Mesendoderm (in vitro differentiated cells): ENCODE measurements around the gene LPA.
"Not testable (repeated sequence)": the region's sequence is repeated elsewhere in the genome, so short reads cannot be mapped to it uniquely, and the experiment has no call there.

Source experiments
- DNase-seq: peaks from one replicate; pipeline ENCODE4 v3.0.0; 2013
- H2AK5ac ChIP-seq: 2 replicates; pipeline ENCODE4 v1.6.1; 2013; ENCODE audit warnings: low read length, inconsistent platforms
- H2BK120ac ChIP-seq: 2 replicates; pipeline ENCODE4 v1.6.1; 2013; ENCODE audit warnings: low read depth, mild to moderate bottlenecking, low read length, moderate library complexity, mixed read lengths
- H2BK15ac ChIP-seq: replicated peaks from 2 replicates; pipeline ENCODE4 v1.6.1; 2013; ENCODE audit warnings: low read depth, mild to moderate bottlenecking, moderate library complexity
- H2BK5ac ChIP-seq: 2 replicates; pipeline ENCODE4 v1.6.1; 2013; ENCODE audit warnings: low read length, inconsistent platforms
- H3K18ac ChIP-seq: 2 replicates; pipeline ENCODE4 v1.6.1; 2013; ENCODE audit warnings: mild to moderate bottlenecking, low read length, mixed read lengths
- H3K23ac ChIP-seq: one replicate; pipeline ENCODE4 v1.6.1; 2013; ENCODE audit warnings: low read length
- H3K27ac ChIP-seq: 2 replicates; pipeline ENCODE4 v1.5.1; 2013; ENCODE audit warnings: low read depth, mild to moderate bottlenecking, inconsistent platforms, low read length, moderate library complexity
- H3K27me3 ChIP-seq: 2 replicates; pipeline ENCODE4 v1.6.1; 2013; ENCODE audit warnings: low read length, control low read depth, mild to moderate bottlenecking, inconsistent platforms; ENCODE audit not compliant: insufficient read depth, poor library complexity
- H3K36me3 ChIP-seq: 2 replicates; pipeline ENCODE4 v1.6.1; 2013; ENCODE audit warnings: low read length, inconsistent platforms; ENCODE audit not compliant: control insufficient read depth, insufficient read depth
- H3K4ac ChIP-seq: one replicate; pipeline ENCODE4 v1.6.1; 2013; ENCODE audit warnings: low read depth, mild to moderate bottlenecking, low read length, moderate library complexity
- H3K4me1 ChIP-seq: 2 replicates; pipeline ENCODE4 v1.6.1; 2013; ENCODE audit warnings: low read depth, low read length, inconsistent platforms; ENCODE audit not compliant: control insufficient read depth
- H3K4me2 ChIP-seq: 2 replicates; pipeline ENCODE4 v1.6.1; 2013; ENCODE audit warnings: low read length
- H3K4me3 ChIP-seq: 2 replicates; pipeline ENCODE4 v1.5.1; 2013; ENCODE audit warnings: mild to moderate bottlenecking, low read length
- H3K56ac ChIP-seq: one replicate; pipeline ENCODE4 v1.6.1; 2013; ENCODE audit warnings: low read length
- H3K79me1 ChIP-seq: 2 replicates; pipeline ENCODE4 v1.6.1; 2013; ENCODE audit warnings: low read length, inconsistent platforms
- H3K79me2 ChIP-seq: 2 replicates; pipeline ENCODE4 v1.6.1; 2013; ENCODE audit warnings: mild to moderate bottlenecking, low read length; ENCODE audit not compliant: control insufficient read depth, insufficient read depth
- H3K9ac ChIP-seq: 2 replicates; pipeline ENCODE4 v1.6.1; 2013; ENCODE audit warnings: low read length, inconsistent platforms
- H4K5ac ChIP-seq: one replicate; pipeline ENCODE4 v1.6.1; 2013; ENCODE audit warnings: low read length
- H4K8ac ChIP-seq: one replicate; pipeline ENCODE4 v1.6.1; 2013; ENCODE audit warnings: low read depth, mild to moderate bottlenecking, control low read depth, low read length, moderate library complexity
- WGBS: extraction: QIAGEN DNeasy Blood & Tissue Kit; methylation state at CpG from one replicate; pipeline ENCODE4 v1.1.7; 2013; ENCODE audit warnings: low lambda C conversion rate, missing lambda C conversion rate; ENCODE audit not compliant: insufficient coverage; ENCODE audit errors: extremely low coverage; 5-methylcytosine and 5-hydroxymethylcytosine counted together

LPA gene

DNA sequence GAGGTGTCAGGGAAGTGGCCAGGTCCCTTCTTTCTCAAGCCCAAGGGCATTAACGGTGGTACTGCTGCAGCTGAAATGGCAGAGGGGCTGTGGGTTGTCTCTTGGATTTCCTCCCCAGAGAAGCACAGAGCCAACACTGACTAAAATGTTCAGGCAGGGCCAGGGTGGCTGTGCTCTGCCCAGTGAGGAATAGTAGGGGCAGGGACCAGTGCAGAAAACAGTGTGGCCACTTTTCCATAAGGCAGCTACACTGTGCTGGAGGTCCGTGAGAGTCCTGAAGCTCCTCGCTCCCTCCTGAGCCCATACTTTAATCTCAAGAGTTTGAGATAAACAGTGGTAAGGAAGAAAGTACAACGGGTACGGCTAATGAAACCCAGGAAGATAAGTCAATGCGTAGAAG, 4.5 kb downstream of the LPA start:
- no peak overlapping the region for H3K23ac ChIP-seq
- no peak overlapping the region for H2AK5ac ChIP-seq
- no CpG with 5 or more reads among the region's 6 CpGs for WGBS
- no peak overlapping the region for H2BK120ac ChIP-seq
- no peaks in the 10 kb centered on the region for H3K4me1 ChIP-seq
- no peaks in the 10 kb centered on the region for H3K79me1 ChIP-seq
- no peak overlapping the region for H3K4me2 ChIP-seq
- H4K8ac ChIP-seq: no peak overlapping the region
- DNase-seq: no peak
- no peak overlapping the region for H3K56ac ChIP-seq
- H3K4ac ChIP-seq: no peak overlapping the region
- H3K18ac ChIP-seq: no peak overlapping the region
- no peak overlapping the region for H4K5ac ChIP-seq
- H3K9ac ChIP-seq: no peak overlapping the region
- H3K27me3 ChIP-seq: no peaks in the 10 kb centered on the region
- no peak overlapping the region for H3K4me3 ChIP-seq
- H3K36me3 ChIP-seq: no peaks in the 10 kb centered on the region
- no peak overlapping the region for H2BK5ac ChIP-seq
- H2BK15ac ChIP-seq: no peak overlapping the region
- H3K79me2 ChIP-seq: no peaks in the 10 kb centered on the region
- no peak overlapping the region for H3K27ac ChIP-seq

GRCh38 chr6:160634706-160635105, 29.4 kb downstream of the LPA start:
- Histone ChIP-seq H3K56ac (no peak overlapping the region), H4K8ac (no peak overlapping the region), H3K4me2 (no peak overlapping the region), H2BK120ac (no peak overlapping the region), H3K36me3 (no peaks in the 10 kb centered on the region), H2BK15ac (no peak overlapping the region), H3K4ac (no peak overlapping the region), H2BK5ac (no peak overlapping the region), H3K27me3 (no peaks in the 10 kb centered on the region), H3K27ac (no peak overlapping the region), H3K23ac (no peak overlapping the region), H3K4me3 (no peak overlapping the region), H2AK5ac (no peak overlapping the region), H3K18ac (no peak overlapping the region), H3K9ac (no peak overlapping the region), H4K5ac (no peak overlapping the region), H3K79me2 (no peaks in the 10 kb centered on the region), H3K4me1 (no peaks in the 10 kb centered on the region), H3K79me1 (no peaks in the 10 kb centered on the region)
- WGBS: no CpG with 5 or more reads among the region's 10 CpGs
- DNase-seq: no peak

DNA sequence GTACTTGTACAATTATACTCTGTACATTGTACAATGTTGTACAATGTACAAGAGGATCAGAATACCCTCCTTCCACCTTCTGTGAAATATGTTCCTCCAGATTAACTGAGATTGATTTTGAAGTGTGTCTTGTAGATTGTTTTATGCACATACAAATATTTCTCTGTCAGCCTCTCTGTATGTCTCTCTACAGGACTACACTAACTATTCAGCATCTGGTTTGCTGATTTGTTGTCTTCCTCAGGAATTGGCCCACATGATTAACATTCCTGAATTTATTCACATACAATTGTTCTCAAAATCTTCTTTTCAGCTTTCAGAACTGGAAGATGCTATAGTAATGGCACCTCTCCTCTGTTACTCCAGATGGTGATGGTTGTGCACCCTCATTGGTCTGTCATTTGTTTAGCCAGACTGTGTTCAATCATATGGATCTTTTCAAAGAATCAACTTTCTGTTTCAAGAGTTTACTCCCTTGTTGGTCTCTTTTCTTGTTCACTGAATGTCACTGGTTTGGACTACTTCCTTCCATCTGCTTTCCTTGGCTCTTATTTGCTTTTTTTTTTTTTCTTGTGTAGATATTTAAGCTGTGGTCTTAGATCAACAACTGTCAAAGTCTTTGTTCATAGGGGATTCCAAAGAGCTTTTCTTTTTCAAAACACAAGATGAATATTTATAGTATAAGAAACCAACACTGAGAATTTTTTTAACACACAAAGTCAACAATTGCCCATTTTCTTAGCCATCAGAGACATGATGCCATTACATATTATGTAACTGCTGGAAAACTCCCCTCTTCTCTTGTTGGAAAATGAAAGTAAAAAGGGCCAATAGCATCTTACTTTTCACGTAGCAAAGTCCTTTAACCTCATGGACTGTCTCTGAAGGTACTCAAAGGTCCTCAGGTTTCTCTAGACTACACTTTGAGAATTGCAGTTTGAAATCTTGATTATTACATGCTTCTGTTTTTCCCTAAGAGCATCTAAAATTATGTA, 67.9 kb downstream of the LPA start:
- no CpG with 5 or more reads among the region's 1 CpG for WGBS

DNA sequence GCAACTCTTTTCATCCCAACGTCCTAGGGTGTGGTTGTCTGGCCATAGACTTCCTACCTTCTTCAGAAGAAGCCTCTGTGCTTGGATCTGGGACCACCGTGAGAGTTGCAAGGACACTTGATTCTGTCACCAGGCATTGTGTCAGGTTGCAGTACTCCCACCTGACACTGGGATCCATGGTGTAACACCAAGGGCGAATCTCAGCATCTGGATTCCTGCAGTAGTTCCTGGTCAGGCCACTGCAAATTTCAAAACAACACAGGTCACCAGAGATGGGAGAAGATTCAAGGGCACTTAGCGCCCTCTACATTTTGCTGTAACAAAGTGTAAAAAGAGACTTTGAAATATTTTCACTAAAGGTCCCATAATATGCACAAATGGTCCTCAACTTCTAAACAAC, 68.8 kb downstream of the LPA start:
- not testable (repeated sequence) for H2BK120ac ChIP-seq, H3K79me2 ChIP-seq, H3K36me3 ChIP-seq, H3K18ac ChIP-seq, H3K4me2 ChIP-seq, H3K4me3 ChIP-seq, H3K27me3 ChIP-seq, DNase-seq, H2BK5ac ChIP-seq, H3K27ac ChIP-seq, H3K79me1 ChIP-seq, H4K8ac ChIP-seq, H3K4me1 ChIP-seq, H2AK5ac ChIP-seq, H3K4ac ChIP-seq, H3K56ac ChIP-seq, H4K5ac ChIP-seq, H3K23ac ChIP-seq, H3K9ac ChIP-seq, H2BK15ac ChIP-seq
- no CpG with 5 or more reads among the region's 4 CpGs for WGBS

More for the DNA sequence above, 67.9 kb downstream of the LPA start:
- Histone ChIP-seq H3K4me2 (no peak overlapping the region), H2BK15ac (no peak overlapping the region), H3K4me3 (no peak overlapping the region), H2AK5ac (no peak overlapping the region), H4K8ac (no peak overlapping the region), H3K36me3 (no peaks in the 10 kb centered on the region), H3K18ac (no peak overlapping the region), H2BK5ac (no peak overlapping the region), H3K79me1 (no peaks in the 10 kb centered on the region), H3K9ac (no peak overlapping the region), H3K79me2 (no peaks in the 10 kb centered on the region), H3K27ac (no peak overlapping the region), H2BK120ac (no peak overlapping the region), H3K4ac (no peak overlapping the region), H3K23ac (no peak overlapping the region), H3K27me3 (no peaks in the 10 kb centered on the region), H3K4me1 (no peaks in the 10 kb centered on the region), H4K5ac (no peak overlapping the region), H3K56ac (no peak overlapping the region)
- DNase-seq: no peak

DNA sequence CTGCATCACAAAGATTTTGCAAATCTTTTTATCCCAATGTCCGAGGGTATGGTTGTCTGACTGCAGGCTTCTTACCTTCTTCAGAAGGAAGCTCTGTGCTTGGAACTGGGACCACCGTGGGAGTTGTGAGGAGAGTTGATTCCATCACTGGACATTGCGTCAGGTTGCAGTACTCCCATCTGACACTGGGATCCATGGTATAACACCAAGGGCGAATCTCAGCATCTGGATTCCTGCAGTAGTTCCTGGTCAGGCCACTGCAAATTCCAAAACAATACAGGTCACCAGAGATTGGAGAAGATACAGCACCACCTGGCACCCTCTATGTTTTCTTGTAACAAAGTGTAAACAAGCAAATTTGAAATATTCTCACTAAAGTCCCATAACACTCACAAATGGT, 77.7 kb downstream of the LPA start:
- no CpG with 5 or more reads among the region's 4 CpGs for WGBS
- no peak overlapping the region for H3K4me3 ChIP-seq
- no peaks in the 10 kb centered on the region for H3K27me3 ChIP-seq

GRCh38 chr6:160583794-160584193, 80.3 kb downstream of the LPA start:
- Histone ChIP-seq H3K79me1 (no peaks in the 10 kb centered on the region), H2BK15ac (no peak overlapping the region), H3K4ac (no peak overlapping the region), H3K4me2 (no peak overlapping the region), H3K23ac (no peak overlapping the region), H3K79me2 (no peaks in the 10 kb centered on the region), H3K4me3 (no peak overlapping the region), H3K9ac (no peak overlapping the region), H3K27ac (no peak overlapping the region), H2BK120ac (no peak overlapping the region), H3K36me3 (no peaks in the 10 kb centered on the region), H3K18ac (no peak overlapping the region), H2AK5ac (no peak overlapping the region), H3K56ac (no peak overlapping the region), H4K8ac (no peak overlapping the region), H3K4me1 (no peaks in the 10 kb centered on the region), H2BK5ac (no peak overlapping the region), H3K27me3 (no peaks in the 10 kb centered on the region), H4K5ac (no peak overlapping the region)
- no peak for DNase-seq

More for the DNA sequence above, 77.7 kb downstream of the LPA start:
- no peak overlapping the region for H2BK15ac ChIP-seq
- H2BK120ac ChIP-seq: no peak overlapping the region
- no peak overlapping the region for H2AK5ac ChIP-seq
- H4K8ac ChIP-seq: no peak overlapping the region
- no peak overlapping the region for H4K5ac ChIP-seq
- H3K27ac ChIP-seq: no peak overlapping the region
- no peaks in the 10 kb centered on the region for H3K4me1 ChIP-seq
- H3K4ac ChIP-seq: no peak overlapping the region
- H3K36me3 ChIP-seq: no peaks in the 10 kb centered on the region
- H3K23ac ChIP-seq: no peak overlapping the region
- no peak overlapping the region for H2BK5ac ChIP-seq
- no peak overlapping the region for H3K56ac ChIP-seq
- no peaks in the 10 kb centered on the region for H3K79me2 ChIP-seq
- H3K18ac ChIP-seq: no peak overlapping the region
- H3K9ac ChIP-seq: no peak overlapping the region
- no peaks in the 10 kb centered on the region for H3K79me1 ChIP-seq
- no peak overlapping the region for H3K4me2 ChIP-seq
- DNase-seq: no peak
